ENCODE results near the gene FH. TPM values are rescaled to one million over a fixed set of nuclear protein-coding genes. Genes with fewer than 3 reads are reported as not detected.

The FH gene
- total RNA-seq, 1 donor from 2014 or later = 53.6 TPM

GRCh38 chr1:241542199-241542907 is 22.8 kb upstream of the FH start:
- H3K27me3 ChIP-seq (ENCODE audit: control insufficient read depth, insufficient read depth, low read length) = no peaks in the 10 kb centered on the region
- DNase-seq (ENCODE audit: low read depth) = no peak
- no peaks in the 10 kb centered on the region for H3K36me3 ChIP-seq (ENCODE audit: control insufficient read depth, insufficient read depth, low read length)
- H3K4me3 ChIP-seq (ENCODE audit: low read depth, low read length) = no peak overlapping the region
- no peak for TF ChIP-seq CTCF (IDR thresholded peaks at IDR 0.05; ENCODE audit: insufficient read depth, low read length, poor library complexity, severe bottlenecking)

- no peak for TF ChIP-seq CTCF (IDR thresholded peaks at IDR 0.05; ENCODE audit: insufficient read depth, low read length, poor library complexity, severe bottlenecking)
- Histone ChIP-seq H3K36me3 (ENCODE audit: control insufficient read depth, insufficient read depth, low read length) (no peaks in the 10 kb centered on the region), H3K27me3 (ENCODE audit: control insufficient read depth, insufficient read depth, low read length) (no peaks in the 10 kb centered on the region), H3K4me3 (ENCODE audit: low read depth, low read length) (no peak overlapping the region)
- no peak for DNase-seq (ENCODE audit: low read depth)
Measured at GRCh38 chr1:241536969-241537368, 17.4 kb upstream of the FH start.

GRCh38 chr1:241536304-241536703 is 16.7 kb upstream of the FH start:
- Histone ChIP-seq H3K4me3 (ENCODE audit: low read depth, low read length) (no peak overlapping the region), H3K36me3 (ENCODE audit: control insufficient read depth, insufficient read depth, low read length) (no peaks in the 10 kb centered on the region), H3K27me3 (ENCODE audit: control insufficient read depth, insufficient read depth, low read length) (no peaks in the 10 kb centered on the region)
- DNase-seq (ENCODE audit: low read depth) = no peak
- no peak for TF ChIP-seq CTCF (IDR thresholded peaks at IDR 0.05; ENCODE audit: insufficient read depth, low read length, poor library complexity, severe bottlenecking)

- TF ChIP-seq CTCF (IDR thresholded peaks at IDR 0.05; ENCODE audit: insufficient read depth, low read length, poor library complexity, severe bottlenecking) = no peak
- no peak overlapping the region for H3K4me3 ChIP-seq (ENCODE audit: low read depth, low read length)
- H3K36me3 ChIP-seq (ENCODE audit: control insufficient read depth, insufficient read depth, low read length) = no peaks in the 10 kb centered on the region
- DNase-seq (ENCODE audit: low read depth) = no peak
- H3K27me3 ChIP-seq (ENCODE audit: control insufficient read depth, insufficient read depth, low read length) = no peaks in the 10 kb centered on the region
Measured at GRCh38 chr1:241533326-241534115, 14.0 kb upstream of the FH start.

- TF ChIP-seq CTCF (IDR thresholded peaks at IDR 0.05; ENCODE audit: insufficient read depth, low read length, poor library complexity, severe bottlenecking) = no peak
- no peak overlapping the region for H3K4me3 ChIP-seq (ENCODE audit: low read depth, low read length)
- no peaks in the 10 kb centered on the region for H3K36me3 ChIP-seq (ENCODE audit: control insufficient read depth, insufficient read depth, low read length)
- no peak for DNase-seq (ENCODE audit: low read depth)
- no peaks in the 10 kb centered on the region for H3K27me3 ChIP-seq (ENCODE audit: control insufficient read depth, insufficient read depth, low read length)
Measured at GRCh38 chr1:241532864-241533263, 13.3 kb upstream of the FH start.

Data from kidney epithelial cell (primary cell).